Stimulated activated CD4-positive, alpha-beta T cell treated with anti-CD3 and anti-CD28 coated beads, Interleukin-2, amount 100 ng/mL, for 4 hours (primary cell): ENCODE results near the gene ZFP36L1.

ENCODE experiments used
- DNase-seq: peaks from one replicate; pipeline ENCODE4 v3.0.0-alpha.2; 2020; ENCODE audit warnings: low read depth

ZFP36L1 gene

GRCh38 chr14:68792979-68793733 is at the start of gene ZFP36L1:
ZFP36L1 (minus strand) TSS chr14:68793067; CDS start chr14:68792938, 129 bp downstream.
- DNase-seq = peak; percentile 91

DNA sequence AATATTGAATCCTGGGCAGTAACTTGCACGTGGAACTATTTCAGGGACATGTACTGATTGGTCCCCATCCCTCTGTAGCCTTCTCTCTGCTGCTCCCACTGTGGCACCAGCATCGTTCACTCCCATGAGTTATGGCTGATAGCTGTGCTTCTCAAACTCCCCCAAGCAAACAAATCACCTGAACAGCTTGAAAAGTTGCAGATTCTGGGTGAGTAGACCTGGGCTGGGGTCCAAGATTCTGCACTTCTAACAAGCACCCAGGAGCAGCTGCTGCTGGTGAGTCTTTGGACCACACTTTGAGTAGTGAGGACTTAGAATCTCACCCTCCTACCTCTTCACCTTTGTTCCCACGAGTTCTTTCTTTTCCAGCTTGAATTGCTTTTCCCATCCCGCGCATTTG is 49.4 kb upstream of the ZFP36L1 start:
- DNase-seq = no peak

DNA sequence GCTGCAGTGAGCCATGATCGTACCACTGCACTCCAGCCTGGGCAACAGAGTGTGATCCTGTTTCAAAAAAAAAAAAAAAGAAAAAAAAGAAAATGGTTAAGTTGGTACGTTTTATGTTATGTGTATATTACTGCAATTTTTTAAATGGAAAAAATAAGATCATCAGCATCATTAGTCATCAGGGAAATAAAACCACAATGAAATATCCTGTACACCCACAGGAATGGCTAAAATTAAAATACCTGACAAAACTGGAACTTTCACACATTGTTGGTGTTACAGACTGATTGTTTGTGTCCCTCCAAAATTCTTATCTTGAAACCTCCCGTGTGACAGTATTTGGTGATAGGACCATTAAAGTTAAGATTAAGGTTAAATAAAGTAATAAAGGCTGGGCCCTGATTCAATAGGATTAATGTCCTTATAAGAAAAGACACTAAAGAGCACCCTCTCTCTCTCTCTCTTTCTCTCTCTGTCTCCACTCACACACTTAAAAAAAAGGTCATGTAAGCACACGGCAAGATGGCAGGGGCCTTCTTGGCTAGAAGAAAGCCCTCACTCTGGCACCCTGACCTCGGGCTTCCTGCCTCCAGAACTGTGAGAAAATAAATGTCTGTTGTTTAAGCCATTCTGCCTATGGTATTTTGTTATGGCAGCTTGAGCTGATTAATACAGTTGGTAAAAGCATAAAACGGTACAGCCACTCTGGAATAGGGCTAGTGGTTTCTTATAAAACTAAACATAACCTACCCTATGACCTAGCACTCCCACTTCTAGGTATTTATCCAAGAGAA is 48.3 kb upstream of the ZFP36L1 start:
- no peak for DNase-seq

GRCh38 chr14:68840454-68840853 is 47.6 kb upstream of the ZFP36L1 start:
- DNase-seq = no peak

DNA sequence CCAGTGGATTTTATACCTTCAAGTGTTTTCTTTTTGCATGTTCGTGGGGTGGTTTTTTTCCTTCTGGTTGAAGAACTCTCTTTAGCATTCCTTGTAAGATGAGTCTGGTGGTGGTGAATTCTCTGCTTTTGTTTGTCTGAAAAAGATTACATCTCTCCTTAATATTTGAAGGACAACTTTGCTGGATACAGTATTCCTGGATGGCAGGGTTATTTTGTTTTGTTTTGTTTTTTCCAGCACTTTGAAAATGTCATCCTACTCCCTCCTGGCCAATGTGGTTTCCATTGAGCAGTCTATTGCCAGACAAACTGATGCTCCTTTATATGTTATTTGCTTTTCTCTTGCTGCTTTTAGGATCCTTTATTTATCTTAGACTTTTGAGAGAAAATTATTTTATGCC is 43.2 kb upstream of the ZFP36L1 start:
- no peak for DNase-seq

GRCh38 chr14:68834816-68835215 is 41.9 kb upstream of the ZFP36L1 start:
- no peak for DNase-seq

GRCh38 chr14:68828698-68829097 is 35.8 kb upstream of the ZFP36L1 start:
- DNase-seq = no peak

DNA sequence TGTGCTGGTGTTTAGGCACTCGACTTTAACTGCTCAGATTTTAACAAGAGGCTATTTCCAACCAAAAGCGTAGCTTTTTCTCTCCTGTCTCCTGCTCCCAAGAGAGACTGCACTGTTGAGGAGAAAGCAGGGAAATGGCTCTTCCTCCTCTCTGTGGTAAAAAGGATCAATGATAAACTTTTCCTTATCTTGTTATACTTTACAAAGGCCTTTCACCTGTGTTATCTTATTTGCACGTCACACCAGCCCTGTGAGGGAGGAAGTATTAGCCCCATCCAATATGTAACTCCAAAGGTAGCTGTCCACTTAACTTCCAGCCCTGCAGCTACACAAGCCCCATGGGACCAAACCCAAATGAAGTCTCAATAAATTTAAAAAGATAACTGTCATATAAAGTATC is 32.9 kb upstream of the ZFP36L1 start:
- no peak for DNase-seq

GRCh38 chr14:68824517-68825347 is 31.9 kb upstream of the ZFP36L1 start:
- no peak for DNase-seq

DNA sequence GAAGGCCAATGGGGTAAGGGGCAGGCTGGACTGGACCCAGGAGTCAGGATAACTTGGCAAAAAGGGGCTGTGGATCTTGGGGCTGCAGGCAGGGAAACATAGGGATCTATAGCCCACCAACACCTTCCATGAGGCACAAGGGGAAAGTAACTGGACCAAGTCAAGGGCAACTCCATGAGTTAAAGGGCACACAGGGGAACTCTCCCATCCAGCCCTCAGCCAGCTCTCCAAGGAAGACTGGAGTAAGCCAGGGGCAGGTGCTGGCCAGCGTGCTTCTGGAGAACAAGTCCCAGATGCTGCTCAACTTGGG is 31.3 kb upstream of the ZFP36L1 start:
- no peak for DNase-seq

DNA sequence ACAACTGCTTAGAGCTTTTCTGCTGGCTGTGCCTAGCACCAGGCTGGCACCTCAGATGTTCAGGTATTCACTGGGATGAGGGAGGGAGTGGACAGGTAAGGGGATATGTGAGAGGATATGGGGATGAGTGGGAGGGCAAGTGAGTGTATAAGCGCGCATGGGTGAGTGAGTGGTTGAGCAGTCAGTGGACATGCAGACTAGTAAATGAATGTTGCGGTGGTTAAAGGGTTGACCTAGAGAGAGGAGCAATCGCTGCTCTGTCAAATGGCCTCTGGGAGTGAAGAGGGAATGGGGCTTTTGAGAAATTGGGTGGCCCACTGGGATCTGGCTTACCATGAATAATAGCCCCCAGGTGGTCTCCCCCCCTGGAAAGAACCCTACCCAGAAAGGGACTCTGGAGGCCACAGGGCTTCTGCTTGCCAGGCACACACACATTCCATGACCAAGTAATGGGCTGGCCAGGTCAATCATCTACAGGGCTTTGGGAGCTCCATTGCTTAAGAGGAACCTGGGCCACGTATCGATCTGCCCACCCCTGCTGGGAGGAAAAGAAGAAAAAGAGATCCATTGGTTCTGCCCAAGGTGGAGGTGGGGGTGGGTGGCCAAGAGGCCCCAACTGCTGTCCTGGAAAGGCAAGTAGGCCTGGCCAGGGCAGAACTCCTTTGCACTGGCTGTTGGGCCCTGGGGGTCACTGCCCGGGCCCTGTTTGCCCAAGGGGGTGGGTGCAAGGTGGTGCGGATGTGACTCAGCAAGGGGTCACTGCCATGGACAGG is 30.8 kb upstream of the ZFP36L1 start:
- no peak for DNase-seq

GRCh38 chr14:68822926-68823325 is 30.1 kb upstream of the ZFP36L1 start:
- no peak for DNase-seq

DNA sequence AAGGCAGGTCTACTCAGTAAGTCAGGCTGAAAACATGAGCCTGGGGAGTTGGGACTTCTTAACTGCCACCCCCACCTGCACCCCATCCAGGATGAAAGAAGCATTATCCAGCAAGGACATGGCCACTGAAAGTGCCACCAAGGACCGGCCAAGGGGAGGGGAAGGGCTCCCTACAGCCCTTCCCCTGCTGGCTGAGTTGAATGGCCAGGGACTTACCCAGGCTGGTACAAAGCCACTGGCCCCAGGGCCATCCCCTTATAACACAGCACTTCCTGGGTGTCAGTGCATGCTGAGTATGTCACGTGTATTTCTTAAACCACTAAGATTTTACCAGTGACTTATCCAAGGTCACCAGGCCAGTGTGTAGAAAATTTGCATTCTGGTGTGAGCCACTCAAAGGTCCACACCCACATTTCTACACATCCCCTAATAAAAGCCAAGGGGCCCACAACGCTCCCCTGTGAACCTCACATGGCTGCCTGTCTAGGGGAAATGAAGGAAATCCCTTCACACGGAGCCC is 29.3 kb upstream of the ZFP36L1 start:
- no peak for DNase-seq

DNA sequence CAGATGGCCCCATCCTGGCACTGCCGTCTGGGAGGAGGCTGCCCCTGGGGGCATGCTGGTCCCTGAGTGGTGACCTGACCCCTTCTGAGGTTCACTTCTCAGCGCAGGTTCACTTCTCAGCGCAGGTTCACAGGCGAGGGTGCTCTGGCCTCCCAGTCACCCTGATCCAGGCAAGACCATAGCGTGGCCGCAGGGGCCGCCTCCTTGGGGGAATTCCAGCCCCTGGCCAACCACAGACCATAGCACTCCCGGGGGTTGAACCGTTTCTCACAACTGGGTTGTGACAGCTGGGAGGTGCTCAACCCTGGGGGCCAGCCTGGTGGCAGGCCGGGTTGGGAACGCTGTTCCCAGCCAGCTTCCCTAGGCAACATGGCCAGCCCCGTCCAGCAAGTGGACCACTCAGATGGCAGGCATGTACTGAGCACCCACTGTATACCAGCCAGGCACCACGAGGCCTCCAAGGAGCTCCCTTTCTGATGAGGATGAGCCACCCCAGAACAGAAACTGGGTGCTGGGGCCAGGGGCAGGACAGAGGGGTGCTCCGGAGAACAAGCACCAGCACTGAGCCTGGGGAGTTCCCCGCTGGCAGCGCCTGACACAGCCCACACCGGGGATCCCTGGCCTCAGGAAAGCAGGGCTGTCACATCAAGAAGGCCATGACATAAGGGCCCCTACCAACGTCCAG is 28.3 kb upstream of the ZFP36L1 start:
- no peak for DNase-seq

DNA sequence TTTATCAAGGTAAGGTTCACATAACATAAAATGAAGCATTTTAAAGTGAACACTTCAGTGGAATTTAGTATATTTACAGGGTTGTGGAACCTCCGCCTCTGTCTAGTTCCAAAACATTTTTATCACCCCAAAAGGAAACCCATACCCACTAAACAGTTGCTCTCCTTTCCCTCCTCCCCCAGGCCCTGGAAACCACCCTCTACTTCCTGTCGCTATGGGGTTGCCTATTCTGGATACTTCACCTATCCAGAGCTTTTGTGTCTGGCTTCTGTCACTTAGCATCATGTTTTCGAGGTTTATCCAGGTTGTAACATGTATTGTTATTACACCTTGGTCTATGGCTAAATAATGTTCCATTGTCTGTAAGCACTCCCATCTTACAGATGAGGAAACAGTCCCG is 27.7 kb upstream of the ZFP36L1 start:
- no peak for DNase-seq

DNA sequence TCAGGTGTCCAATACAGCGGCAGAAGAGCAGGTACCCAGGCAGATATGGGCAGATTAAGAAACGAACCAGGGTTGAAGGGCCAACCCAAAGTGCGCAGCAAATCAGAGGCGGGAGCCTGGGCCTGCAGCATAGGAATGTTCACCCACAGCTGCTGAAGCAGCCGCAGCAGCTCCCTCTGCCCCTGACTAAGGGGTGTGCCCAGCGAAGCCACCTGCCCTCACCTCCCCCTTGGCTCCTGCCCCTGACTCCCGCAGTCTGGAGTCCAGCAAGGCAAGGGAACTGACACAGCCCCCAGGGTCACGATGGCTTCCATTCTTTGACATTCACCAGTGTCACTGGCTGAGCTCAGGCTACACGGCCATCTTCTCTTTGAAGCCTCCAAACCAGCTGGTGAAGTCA is 27.3 kb upstream of the ZFP36L1 start:
- DNase-seq = no peak

GRCh38 chr14:68819260-68819691 is 26.4 kb upstream of the ZFP36L1 start:
- peak; percentile 40 for DNase-seq

- no peak for DNase-seq
Observed at GRCh38 chr14:68817506-68818212, 24.8 kb upstream of the ZFP36L1 start.

- no peak for DNase-seq
Observed at GRCh38 chr14:68816943-68817430, 24.1 kb upstream of the ZFP36L1 start.
